ENCODE results near the gene PHRF1. TPM values are rescaled to one million over a fixed set of nuclear protein-coding genes. Genes with fewer than 3 reads are reported as not detected.

The PHRF1 gene
- total and polyA plus RNA-seq, 9 of the 15 experiments (the other 6 are each of a cell fraction or from before 2014, with no cell fraction given) = 0.07 to 37.2 (median 7.7) TPM

DNA sequence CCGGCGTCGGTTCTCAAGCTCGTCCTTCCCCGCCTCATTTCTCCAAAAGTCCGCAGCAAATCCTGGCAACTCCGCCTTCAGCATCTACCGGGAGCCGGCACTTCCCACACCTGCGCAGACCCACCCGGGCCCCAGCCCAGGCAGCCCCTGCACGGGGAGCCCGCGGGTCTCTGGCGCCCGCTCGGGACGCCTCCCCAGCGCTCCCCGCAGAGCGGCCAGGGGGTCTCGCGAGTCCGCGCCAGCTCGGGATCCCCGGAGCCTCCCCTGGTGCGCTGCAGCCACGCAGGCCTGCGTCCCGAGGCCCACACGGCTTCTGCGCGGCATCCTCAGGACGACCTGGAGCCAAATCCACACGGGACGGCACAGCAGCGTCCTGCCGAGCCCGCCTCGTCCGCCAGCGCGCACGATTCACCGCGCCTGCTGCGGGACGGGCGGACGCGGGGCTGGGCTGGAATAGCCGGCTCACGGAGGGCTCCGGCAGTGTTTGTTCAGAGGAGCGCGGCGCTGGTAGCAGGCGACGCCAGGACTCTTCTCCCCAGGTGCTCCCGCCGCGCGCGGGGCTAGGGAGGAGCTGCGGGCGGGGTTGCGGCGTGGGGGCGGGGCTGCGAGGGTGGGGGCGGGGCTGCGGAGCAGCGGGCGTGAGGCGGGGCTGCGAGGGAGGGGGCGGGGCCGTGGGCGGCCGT lies 816 bp upstream of the PHRF1 start (continued):
- TF ChIP-seq, protein P1, sequence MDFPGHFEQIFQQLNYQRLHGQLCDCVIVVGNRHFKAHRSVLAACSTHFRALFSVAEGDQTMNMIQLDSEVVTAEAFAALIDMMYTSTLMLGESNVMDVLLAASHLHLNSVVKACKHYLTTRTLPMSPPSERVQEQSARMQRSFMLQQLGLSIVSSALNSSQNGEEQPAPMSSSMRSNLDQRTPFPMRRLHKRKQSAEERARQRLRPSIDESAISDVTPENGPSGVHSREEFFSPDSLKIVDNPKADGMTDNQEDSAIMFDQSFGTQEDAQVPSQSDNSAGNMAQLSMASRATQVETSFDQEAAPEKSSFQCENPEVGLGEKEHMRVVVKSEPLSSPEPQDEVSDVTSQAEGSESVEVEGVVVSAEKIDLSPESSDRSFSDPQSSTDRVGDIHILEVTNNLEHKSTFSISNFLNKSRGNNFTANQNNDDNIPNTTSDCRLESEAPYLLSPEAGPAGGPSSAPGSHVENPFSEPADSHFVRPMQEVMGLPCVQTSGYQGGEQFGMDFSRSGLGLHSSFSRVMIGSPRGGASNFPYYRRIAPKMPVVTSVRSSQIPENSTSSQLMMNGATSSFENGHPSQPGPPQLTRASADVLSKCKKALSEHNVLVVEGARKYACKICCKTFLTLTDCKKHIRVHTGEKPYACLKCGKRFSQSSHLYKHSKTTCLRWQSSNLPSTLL (IDR thresholded peaks at IDR 0.05) = no peak
- TF ChIP-seq SIX5 (IDR thresholded peaks at IDR 0.05; ENCODE audit: borderline replicate concordance in 1 of 2, insufficient read depth in 1 of 2, low read depth in 1 of 2, low read length in 2 of 2) = no peak
- no peak for TF ChIP-seq ZC3H11A (IDR thresholded peaks at IDR 0.05; ENCODE audit: low read depth, low read length)
- TF ChIP-seq DIDO1 (tag; IDR thresholded peaks at IDR 0.05; ENCODE audit: low read depth) = no peak
- no peak for TF ChIP-seq RBM14 (IDR thresholded peaks at IDR 0.05; ENCODE audit: borderline replicate concordance, insufficient read depth, low read depth, low read length)
- no peak for TF ChIP-seq KLF13 (tag; IDR thresholded peaks at IDR 0.05; ENCODE audit: borderline replicate concordance, low read depth)
- TF ChIP-seq ZNF695 (CRISPR knock-in tag; IDR thresholded peaks at IDR 0.05) = no peak
- no peak for TF ChIP-seq PRMT5 (CRISPR knock-in tag; IDR thresholded peaks at IDR 0.05)
- TF ChIP-seq IRF2 (CRISPR knock-in tag; IDR thresholded peaks at IDR 0.05) = no peak
- no peak for TF ChIP-seq ILK (tag; IDR thresholded peaks at IDR 0.05; ENCODE audit: borderline replicate concordance, low read depth)
- TF ChIP-seq, protein P2, sequence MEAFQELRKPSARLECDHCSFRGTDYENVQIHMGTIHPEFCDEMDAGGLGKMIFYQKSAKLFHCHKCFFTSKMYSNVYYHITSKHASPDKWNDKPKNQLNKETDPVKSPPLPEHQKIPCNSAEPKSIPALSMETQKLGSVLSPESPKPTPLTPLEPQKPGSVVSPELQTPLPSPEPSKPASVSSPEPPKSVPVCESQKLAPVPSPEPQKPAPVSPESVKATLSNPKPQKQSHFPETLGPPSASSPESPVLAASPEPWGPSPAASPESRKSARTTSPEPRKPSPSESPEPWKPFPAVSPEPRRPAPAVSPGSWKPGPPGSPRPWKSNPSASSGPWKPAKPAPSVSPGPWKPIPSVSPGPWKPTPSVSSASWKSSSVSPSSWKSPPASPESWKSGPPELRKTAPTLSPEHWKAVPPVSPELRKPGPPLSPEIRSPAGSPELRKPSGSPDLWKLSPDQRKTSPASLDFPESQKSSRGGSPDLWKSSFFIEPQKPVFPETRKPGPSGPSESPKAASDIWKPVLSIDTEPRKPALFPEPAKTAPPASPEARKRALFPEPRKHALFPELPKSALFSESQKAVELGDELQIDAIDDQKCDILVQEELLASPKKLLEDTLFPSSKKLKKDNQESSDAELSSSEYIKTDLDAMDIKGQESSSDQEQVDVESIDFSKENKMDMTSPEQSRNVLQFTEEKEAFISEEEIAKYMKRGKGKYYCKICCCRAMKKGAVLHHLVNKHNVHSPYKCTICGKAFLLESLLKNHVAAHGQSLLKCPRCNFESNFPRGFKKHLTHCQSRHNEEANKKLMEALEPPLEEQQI (IDR thresholded peaks at IDR 0.05) = no peak
- TF ChIP-seq CCNT2 (IDR thresholded peaks at IDR 0.05; ENCODE audit: borderline replicate concordance, extremely low read depth, insufficient read length, low read depth, low read length) = peak; percentile 4
- TF ChIP-seq, protein P3, sequence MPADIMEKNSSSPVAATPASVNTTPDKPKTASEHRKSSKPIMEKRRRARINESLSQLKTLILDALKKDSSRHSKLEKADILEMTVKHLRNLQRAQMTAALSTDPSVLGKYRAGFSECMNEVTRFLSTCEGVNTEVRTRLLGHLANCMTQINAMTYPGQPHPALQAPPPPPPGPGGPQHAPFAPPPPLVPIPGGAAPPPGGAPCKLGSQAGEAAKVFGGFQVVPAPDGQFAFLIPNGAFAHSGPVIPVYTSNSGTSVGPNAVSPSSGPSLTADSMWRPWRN (IDR thresholded peaks at IDR 0.05; ENCODE audit: low read depth) = no peak
- no peak for TF ChIP-seq CHD1 (IDR thresholded peaks at IDR 0.05; ENCODE audit: low read length)
- TF ChIP-seq, protein P4, sequence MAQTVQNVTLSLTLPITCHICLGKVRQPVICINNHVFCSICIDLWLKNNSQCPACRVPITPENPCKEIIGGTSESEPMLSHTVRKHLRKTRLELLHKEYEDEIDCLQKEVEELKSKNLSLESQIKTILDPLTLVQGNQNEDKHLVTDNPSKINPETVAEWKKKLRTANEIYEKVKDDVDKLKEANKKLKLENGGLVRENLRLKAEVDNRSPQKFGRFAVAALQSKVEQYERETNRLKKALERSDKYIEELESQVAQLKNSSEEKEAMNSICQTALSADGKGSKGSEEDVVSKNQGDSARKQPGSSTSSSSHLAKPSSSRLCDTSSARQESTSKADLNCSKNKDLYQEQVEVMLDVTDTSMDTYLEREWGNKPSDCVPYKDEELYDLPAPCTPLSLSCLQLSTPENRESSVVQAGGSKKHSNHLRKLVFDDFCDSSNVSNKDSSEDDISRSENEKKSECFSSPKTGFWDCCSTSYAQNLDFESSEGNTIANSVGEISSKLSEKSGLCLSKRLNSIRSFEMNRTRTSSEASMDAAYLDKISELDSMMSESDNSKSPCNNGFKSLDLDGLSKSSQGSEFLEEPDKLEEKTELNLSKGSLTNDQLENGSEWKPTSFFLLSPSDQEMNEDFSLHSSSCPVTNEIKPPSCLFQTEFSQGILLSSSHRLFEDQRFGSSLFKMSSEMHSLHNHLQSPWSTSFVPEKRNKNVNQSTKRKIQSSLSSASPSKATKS (CRISPR knock-in tag; IDR thresholded peaks at IDR 0.05) = no peak
- peak; percentile 66; the same call in 1 of the 2 replicates for TF ChIP-seq KAT7 (CRISPR knock-in tag; IDR thresholded peaks at IDR 0.05; ENCODE audit: borderline replicate concordance)
- TF ChIP-seq HDAC8 (tag; IDR thresholded peaks at IDR 0.05) = no peak
- TF ChIP-seq HNRNPUL1 (IDR thresholded peaks at IDR 0.05; ENCODE audit: low read length) = no peak
- peak; percentile 86 for TF ChIP-seq ZBTB1 (CRISPR knock-in tag; IDR thresholded peaks at IDR 0.05; ENCODE audit: borderline replicate concordance, low read depth)
- TF ChIP-seq POLR2AphosphoS2 (IDR thresholded peaks at IDR 0.05; ENCODE audit: low read length) = no peak
- no peak for TF ChIP-seq HIVEP1 (CRISPR knock-in tag; IDR thresholded peaks at IDR 0.05)

Data from K562 (cell line).